Ovary (tissue), 9 donors: ENCODE results near the gene RPTOR. TPM values are rescaled to one million over a fixed set of nuclear protein-coding genes. Genes with fewer than 3 reads are reported as not detected.
A peak's percentile ranks its signal among the peaks of the same experiment; 100 is the strongest.

ENCODE experiments used
- DNase-seq, 5 donors: peaks; one replicate each; pipeline ENCODE4 v3.0.0-alpha.2; 2019 to 2020
- H3K27ac ChIP-seq, 2 donors: fragments of 200-600 bp; one replicate each; pipeline versions ENCODE4 v1.5.1 to v1.8.0; 2019 to 2022
- H3K27me3 ChIP-seq: fragments of 200-600 bp; one replicate; pipeline ENCODE4 v1.8.0; 2022
- H3K36me3 ChIP-seq: fragments of 200-600 bp; sonication (generic); one replicate; pipeline ENCODE4 v1.5.1; 2019
- H3K4me1 ChIP-seq: one replicate; pipeline ENCODE4 v1.8.1; 2013; ENCODE audit warnings: mild to moderate bottlenecking, moderate library complexity; ENCODE audit not compliant: insufficient read depth
- H3K4me3 ChIP-seq: fragments of 200-600 bp; sonication (generic); one replicate; pipeline ENCODE4 v1.5.1; 2017
- H3K9me3 ChIP-seq, 2 donors: fragments of 200-600 bp in 1 of 2; sonication (generic) in 1 of 2; one replicate each; pipeline versions ENCODE4 v1.5.1 to v1.8.1; 2013 to 2019; ENCODE audit warnings: mild to moderate bottlenecking in 1 of 2, moderate library complexity in 1 of 2
- EP300 ChIP-seq: sonication (generic); formaldehyde crosslinking; IDR thresholded peaks from one replicate; pipeline ENCODE4 v1.6.1; 2017; ENCODE audit warnings: antibody characterized with exemption
- POLR2A ChIP-seq: fragments of 450-650 bp; IDR thresholded peaks from one replicate; pipeline ENCODE4 v1.6.1; 2017; ENCODE audit warnings: antibody characterized with exemption, mild to moderate bottlenecking, moderate library complexity
- WGBS, 3 donors: extraction: QIAGEN DNeasy Blood & Tissue Kit in 1 of 3; methylation state at CpG; one replicate each; pipeline versions ENCODE4 v1.1.5 to v1.1.7; 2013 to 2017; 5-methylcytosine and 5-hydroxymethylcytosine counted together
- intact Hi-C, 4 donors: fragments of 100-400 bp; cut with DNase I; formaldehyde crosslinking; loops; one replicate each; pipeline versions ENCODE4 v1.11.0 to v1.15.1; 2022 to 2023
- polyA plus RNA-seq, 2 donors: library from polyadenylated mRNA; stranded (reverse); fragments of 200-250 nt in 1 of 2; fragments of 350-450 nt in 1 of 2; fragmentation: Illumina TruSeq in 1 of 2; extraction: RNeasy Lipid Tissue Mini Kit (QIAGEN cat#74804) in 1 of 2; gene quantifications; one replicate each; pipeline ENCODE4 v1.2.3, GENCODE V29; 2013 to 2014
- total RNA-seq, 7 donors: library from RNA; depleted of rRNA in 2 of 7; stranded (reverse); fragments of >200 nt in 2 of 7; fragmentation: NEBNext Ultra II Directional in 3 of 7; extraction: Animal tissue kit (Norgen Biotek cat#: 25700) in 3 of 7; gene quantifications; one replicate each; pipeline versions ENCODE4 v1.1.0 to v1.2.4, GENCODE V29; 2016 to 2023
- TF ChIP-seq, protein P1 (sequence below), 3 donors: fragments of 450-650 bp in 2 of 3; fragments of 200-600 bp in 1 of 3; IDR thresholded peaks; one replicate each; pipeline versions ENCODE4 v1.5.1 to v1.8.0; 2016 to 2022; ENCODE audit warnings: antibody characterized with exemption in 3 of 3, mild to moderate bottlenecking in 1 of 3
- donor health status: DM: no; HTN: no; CAD: no; lungs with moderate emphysema.
- donor health status: DM: no; HTN: no; CAD: no.
- donor health status: Bipolar disorder and iron deficiency.
- donor health status: DM: yes; HTN: yes; CAD: no.
- donor health status: DM: no; HTN: no; CAD: no.
- donor health status: DM: yes; HTN: yes; CAD: no.

Gene RPTOR
- total and polyA plus RNA-seq, 9 donors, result 11.1 to 41.9 (median 27.9) TPM

DNA sequence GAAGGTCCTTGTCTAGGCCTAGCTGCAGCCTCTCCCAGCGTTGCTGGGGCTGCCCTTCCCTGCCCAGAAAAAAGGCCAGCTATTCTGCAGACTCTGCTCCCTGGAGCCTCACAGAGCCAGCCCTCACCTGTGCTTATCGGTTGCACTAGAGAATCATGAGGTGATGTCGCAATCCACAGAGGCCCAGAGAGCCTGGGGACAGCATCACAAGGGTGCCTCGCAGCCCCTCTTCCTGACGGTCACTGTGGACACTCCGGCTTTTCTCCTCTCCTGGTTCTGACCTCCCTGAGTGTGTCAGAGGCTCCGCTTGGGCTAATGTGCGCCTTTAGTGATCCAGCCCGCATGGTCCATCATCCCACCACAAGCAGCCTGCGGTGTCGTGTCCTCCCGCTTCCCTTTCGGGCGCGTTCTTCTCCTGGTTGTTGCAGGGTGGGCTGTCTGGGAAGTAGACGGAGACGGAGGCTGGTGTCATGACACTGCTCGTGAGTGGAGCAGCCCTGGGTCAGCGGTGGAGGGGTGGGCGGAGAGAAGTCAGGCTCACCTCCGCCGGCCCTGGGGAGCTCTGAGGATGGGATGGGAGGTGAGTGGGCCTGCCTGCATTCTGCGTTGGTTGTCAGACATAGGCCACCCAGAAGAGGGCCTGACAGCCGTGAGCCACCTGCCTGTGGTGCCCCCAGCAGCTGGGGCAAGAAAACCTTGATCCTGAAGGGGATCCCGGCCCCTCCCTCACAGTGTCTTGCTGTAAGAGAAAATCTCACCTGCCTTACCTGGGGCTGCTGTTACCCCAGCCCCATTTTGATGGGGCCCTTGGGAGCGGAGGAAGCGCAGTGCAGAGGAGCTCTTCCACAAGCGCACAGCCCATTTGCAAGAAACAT lies 281.1 kb downstream of the RPTOR start:
- TF ChIP-seq, protein P1, sequence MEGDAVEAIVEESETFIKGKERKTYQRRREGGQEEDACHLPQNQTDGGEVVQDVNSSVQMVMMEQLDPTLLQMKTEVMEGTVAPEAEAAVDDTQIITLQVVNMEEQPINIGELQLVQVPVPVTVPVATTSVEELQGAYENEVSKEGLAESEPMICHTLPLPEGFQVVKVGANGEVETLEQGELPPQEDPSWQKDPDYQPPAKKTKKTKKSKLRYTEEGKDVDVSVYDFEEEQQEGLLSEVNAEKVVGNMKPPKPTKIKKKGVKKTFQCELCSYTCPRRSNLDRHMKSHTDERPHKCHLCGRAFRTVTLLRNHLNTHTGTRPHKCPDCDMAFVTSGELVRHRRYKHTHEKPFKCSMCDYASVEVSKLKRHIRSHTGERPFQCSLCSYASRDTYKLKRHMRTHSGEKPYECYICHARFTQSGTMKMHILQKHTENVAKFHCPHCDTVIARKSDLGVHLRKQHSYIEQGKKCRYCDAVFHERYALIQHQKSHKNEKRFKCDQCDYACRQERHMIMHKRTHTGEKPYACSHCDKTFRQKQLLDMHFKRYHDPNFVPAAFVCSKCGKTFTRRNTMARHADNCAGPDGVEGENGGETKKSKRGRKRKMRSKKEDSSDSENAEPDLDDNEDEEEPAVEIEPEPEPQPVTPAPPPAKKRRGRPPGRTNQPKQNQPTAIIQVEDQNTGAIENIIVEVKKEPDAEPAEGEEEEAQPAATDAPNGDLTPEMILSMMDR (IDR thresholded peaks at IDR 0.05), result no peak
- TF ChIP-seq EP300 (no peak), POLR2A (no peak)
- Histone ChIP-seq H3K36me3 (no peaks in the 10 kb centered on the region), H3K4me1 (no peaks in the 10 kb centered on the region), H3K9me3 (no peaks in the 10 kb centered on the region), H3K27ac (no peak overlapping the region), H3K27me3 (no peaks in the 10 kb centered on the region), H3K4me3 (no peak overlapping the region)
- peak in 1 of 5 donors; percentile 23 for DNase-seq
- intact Hi-C loops, result no loop called here
- 86 to 93% (median 89%) methylated on average over 28 of the region's 28 CpGs for WGBS, 3 donors

DNA sequence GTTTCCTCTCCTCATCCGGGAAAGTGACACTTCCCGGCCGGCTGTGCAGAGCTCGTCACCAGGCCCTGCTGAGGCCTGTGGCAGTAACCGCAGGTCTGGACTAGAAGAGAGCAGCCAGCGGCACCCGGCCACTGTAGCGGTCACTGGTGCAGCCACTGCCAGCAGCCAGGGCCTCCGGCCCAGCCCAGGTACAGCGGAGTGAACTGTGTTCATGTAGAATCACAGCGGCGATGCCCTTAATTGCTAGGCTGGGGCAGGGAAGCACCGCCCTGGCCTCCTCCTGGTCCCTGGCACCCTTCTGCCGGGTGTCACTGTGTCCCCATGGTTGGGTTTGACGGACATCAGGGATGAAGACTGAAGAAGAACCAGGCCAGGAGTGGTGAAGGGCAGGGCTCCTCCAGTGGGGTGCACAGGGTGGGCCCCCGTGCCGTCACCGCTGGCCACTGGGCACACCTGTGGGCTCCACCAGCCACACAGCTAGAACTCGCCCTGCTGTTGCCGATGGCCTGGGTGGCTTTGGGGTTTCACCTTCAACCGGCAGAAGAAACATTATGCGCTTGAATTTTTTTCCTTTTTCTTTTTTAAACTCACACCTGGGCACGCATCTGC lies 281.8 kb downstream of the RPTOR start:
- 89 to 91% (median 89%) methylated on average over 21 to 23 of the region's 23 CpGs for WGBS, 3 donors
- peak in 1 of 5 donors; percentile 28 for DNase-seq
- Histone ChIP-seq H3K36me3 (no peaks in the 10 kb centered on the region), H3K4me3 (no peak overlapping the region), H3K4me1 (no peaks in the 10 kb centered on the region), H3K27me3 (no peaks in the 10 kb centered on the region), H3K9me3 (no peaks in the 10 kb centered on the region), H3K27ac (no peak overlapping the region)
- intact Hi-C loops, result no loop called here
- TF ChIP-seq POLR2A, result no peak
- TF ChIP-seq, protein P1 (IDR thresholded peaks at IDR 0.05), result no peak
- TF ChIP-seq EP300, result no peak

DNA sequence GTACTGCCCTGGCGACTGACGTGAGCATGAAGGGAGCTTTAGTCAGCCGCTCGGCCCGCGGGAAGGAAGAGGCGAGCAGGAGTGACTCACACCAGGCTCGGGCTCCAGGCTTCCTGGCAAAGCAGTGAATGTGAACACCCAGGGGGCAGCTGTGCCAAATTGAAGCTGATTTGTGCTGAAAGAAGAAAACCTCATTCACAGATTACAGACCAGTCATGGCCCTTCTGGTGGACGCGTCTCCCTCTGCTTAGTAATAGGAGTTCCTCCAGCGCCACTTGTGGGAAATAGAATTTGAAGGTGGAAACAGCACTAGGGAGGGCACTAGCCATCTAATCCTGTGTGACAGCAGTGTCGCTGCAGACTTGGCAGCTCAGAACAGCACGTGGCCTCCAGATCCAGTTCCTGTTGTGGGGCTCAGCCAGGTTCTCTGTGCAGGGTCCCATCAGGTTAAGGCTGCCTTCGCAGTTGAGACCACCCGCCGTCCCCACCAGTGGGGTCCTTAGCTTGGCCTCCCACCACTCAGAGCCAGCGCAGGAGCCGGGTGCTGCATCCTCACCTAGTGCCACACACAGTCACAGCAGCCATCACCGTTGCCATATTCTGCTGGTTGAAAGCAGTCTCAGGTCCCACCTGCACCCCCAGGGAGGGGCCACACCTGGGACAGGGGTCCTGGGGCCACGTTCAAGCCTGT lies 282.5 kb downstream of the RPTOR start:
- intact Hi-C loops, result no loop called here
- WGBS, 3 donors, result 78 to 85% (median 80%) methylated on average over 20 of the region's 20 CpGs
- peak in 1 of 5 donors; percentile 38 for DNase-seq
- TF ChIP-seq POLR2A (no peak), EP300 (no peak)
- TF ChIP-seq, protein P1 (IDR thresholded peaks at IDR 0.05), result no peak
- Histone ChIP-seq H3K27ac (no peak overlapping the region), H3K4me1 (no peaks in the 10 kb centered on the region), H3K36me3 (no peaks in the 10 kb centered on the region), H3K4me3 (no peak overlapping the region), H3K27me3 (no peaks in the 10 kb centered on the region), H3K9me3 (no peaks in the 10 kb centered on the region)
